ENCODE measurements around the gene GNG14.

- TF ChIP-seq CTCF (IDR thresholded peaks at IDR 0.05) (no peak), POLR2A (IDR thresholded peaks at IDR 0.05) (no peak), EP300 (IDR thresholded peaks at IDR 0.05) (no peak), POLR2AphosphoS5 (IDR thresholded peaks at IDR 0.05) (no peak)
These were observed 40.8 kb upstream of the GNG14 start for GRCh38 chr19:12647047-12647446.
